Endometrium (tissue), 2 donors: ENCODE measurements around the gene PRAMEF1.
"Not testable (repeated sequence)": the region's sequence is repeated elsewhere in the genome, so short reads cannot be mapped to it uniquely, and the experiment has no call there.

Experiments
- FAIRE-seq: peaks from 2 replicates; lab custom pipeline; 2012; peaks lifted over from hg19 to GRCh38; lab: Jason Lieb, UNC
- donor health status: control.
- donor health status: control.

PRAMEF1 gene, protein sequence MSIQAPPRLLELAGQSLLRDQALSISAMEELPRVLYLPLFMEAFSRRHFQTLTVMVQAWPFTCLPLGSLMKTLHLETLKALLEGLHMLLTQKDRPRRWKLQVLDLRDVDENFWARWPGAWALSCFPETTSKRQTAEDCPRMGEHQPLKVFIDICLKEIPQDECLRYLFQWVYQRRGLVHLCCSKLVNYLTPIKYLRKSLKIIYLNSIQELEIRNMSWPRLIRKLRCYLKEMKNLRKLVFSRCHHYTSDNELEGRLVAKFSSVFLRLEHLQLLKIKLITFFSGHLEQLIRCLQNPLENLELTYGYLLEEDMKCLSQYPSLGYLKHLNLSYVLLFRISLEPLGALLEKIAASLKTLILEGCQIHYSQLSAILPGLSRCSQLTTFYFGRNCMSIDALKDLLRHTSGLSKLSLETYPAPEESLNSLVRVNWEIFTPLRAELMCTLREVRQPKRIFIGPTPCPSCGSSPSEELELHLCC

DNA sequence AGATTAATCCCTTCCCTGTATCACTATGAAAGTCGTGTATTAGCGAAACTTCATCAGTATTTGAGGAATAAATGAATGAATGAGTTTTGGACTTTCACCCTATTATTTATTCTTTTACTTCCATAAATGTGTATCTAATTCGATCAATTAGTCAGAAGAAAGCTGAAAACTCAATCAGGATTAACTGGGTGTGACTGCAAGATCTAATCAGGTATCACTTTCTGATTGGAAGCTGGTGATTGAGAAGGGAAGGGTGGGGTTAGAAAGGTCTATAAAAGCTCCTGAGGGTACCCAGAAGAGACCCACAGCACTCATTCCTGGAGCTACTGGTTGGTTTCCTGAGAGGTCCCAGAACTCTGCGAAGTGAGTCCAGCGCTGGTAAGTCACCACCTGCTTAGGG lies at the start of gene PRAMEF1:
Gene PRAMEF1 (plus strand): TSS at position 301 of the 400 bp plus-strand sequence. CDS start 1,831 bp downstream, outside the sequence.
- not testable (repeated sequence) for FAIRE-seq

DNA sequence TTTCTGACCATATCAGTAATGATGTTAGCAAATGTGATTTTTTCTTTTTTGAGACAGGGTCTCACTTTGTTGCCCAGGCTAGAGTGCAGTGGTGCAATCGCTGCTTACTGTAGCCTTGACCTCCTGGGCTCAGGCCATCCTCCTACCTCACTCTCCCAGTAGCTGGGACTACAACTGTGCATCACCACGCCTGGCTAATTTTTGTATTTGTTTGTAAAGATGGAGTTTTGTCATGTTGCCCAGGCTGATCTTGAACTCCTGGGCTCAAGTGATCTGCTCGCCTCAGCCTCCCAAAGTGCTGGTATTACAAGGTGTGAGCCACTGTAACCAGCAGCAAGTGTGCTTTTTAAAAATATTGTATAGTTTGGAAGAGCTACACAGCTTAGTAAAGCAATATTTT lies 49.3 kb upstream of the PRAMEF1 start:
- FAIRE-seq = no peak

DNA sequence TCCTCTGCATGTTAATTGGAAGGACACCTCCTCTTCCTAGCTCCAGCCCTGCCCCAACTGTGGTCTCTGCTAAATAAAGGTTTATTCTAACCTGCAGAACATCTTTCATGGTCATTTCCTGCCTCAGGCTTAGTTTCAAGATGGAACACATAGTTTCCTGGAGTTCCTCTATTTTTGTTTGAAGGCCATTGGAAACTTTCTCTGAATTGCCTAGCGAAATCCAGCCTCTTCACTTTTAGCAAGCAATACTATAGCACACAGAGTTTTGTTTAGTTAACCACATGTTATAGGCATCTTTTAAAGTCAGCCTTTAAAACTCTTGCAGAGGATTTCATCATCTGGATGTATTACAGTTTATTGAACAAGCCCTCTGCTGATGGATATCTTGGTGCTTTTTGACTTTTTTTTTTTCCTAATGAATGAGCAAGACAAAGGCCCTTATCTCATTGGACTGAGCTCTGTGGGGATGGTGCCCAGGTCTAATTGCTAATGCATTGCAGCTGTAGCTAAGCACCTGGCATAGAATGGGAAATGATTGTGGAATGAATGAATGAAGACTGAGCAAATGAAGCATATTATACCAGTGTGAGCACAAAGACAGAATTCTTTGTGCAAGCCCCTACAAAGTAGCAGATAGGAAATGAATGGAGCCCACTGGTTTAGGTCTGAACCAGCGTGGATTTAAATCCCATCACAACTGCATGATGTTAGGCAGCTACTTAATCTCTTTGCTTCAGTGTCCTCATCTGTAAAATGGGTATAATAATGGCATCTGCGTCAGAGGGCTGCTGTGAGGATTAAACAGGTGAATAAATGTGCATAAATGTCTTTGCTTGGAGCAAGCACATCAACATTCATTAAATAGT lies 45.8 kb upstream of the PRAMEF1 start:
- no peak for FAIRE-seq

DNA sequence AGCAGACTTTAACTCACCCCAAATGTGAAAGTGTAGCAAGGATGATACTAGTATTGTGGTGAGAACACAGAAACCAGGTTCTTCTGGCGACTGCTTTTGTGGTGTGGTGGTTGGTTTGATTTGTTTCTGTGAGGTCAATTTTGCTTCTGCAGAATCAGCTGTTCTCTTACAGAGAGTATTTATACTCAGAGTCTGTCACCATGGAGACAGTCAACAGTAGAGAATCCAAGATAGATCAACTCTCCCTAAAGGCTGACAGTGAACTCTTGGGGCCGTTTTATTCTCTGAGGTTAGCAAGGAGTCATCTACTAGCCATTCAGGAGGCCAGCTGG lies 45.2 kb upstream of the PRAMEF1 start, which contains the start of gene CFAP107:
Gene CFAP107 (plus strand): TSS at position 209 of the 332 bp plus-strand sequence. CDS start 231 bp downstream, outside the sequence.
- FAIRE-seq = no peak

DNA sequence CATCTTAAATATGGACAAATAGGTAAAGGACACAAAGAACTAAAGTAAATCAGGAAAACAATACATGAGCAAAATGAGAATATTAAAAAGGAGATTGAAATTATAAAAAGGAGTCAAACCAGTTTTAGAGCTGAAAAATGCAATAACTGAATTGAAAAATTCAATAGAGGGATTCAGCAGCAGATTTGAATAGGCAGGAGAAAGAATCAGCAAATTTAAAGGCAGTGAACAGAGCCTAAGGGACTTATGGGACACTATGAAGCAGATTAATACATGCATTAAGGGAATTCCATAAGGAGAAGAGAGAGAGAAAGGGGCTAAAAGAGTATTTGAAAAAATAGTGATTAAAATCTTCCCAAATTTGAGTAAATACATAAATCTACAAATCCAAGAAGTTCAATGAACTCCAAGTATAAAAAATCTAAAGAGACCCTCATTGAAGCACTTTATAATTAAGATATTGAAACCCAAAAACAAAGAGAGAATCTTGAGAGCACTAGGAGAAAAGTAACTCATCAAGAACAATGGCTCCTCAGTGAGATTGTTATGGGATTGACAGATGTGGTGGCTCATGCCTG lies 42.3 kb upstream of the PRAMEF1 start:
- no peak for FAIRE-seq

DNA sequence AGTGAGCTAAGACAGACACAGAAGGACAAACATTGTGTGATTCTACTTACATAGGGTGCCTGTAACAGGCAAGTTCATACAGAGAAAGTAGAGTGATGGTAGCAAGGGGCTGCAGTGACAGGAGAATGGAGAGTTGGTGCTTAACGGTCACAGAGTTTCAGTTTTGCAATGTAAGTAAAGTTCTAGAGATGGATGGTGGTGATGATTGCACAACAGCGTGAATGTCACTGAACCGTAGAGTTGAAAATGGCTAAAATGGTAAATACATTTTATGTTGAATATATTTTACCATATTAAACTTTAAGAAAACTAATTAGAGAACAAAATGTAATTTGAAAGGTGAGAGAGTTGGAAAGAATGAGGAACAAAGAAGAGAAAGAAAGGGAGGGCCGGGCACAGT lies 36.5 kb upstream of the PRAMEF1 start:
- no peak for FAIRE-seq

DNA sequence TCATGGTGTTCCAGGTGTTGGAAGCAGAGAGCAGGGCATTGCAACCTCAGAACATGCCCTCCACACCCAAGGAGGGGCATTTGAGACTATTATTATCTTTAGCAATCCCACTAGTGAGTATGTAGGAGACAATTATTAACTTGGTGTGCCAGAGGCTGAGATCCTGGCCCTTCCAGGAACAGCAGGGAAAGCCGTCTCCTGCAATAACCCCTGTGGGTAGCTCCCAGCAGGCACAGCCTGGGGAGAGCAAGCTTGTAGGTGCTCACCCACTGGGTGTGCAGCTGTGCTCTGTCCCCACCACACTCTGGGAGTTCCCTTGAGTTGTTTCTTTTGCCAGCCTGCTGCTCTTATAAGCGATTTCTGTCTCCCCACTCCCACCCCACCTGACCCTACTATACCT lies 34.9 kb upstream of the PRAMEF1 start:
- no peak for FAIRE-seq

DNA sequence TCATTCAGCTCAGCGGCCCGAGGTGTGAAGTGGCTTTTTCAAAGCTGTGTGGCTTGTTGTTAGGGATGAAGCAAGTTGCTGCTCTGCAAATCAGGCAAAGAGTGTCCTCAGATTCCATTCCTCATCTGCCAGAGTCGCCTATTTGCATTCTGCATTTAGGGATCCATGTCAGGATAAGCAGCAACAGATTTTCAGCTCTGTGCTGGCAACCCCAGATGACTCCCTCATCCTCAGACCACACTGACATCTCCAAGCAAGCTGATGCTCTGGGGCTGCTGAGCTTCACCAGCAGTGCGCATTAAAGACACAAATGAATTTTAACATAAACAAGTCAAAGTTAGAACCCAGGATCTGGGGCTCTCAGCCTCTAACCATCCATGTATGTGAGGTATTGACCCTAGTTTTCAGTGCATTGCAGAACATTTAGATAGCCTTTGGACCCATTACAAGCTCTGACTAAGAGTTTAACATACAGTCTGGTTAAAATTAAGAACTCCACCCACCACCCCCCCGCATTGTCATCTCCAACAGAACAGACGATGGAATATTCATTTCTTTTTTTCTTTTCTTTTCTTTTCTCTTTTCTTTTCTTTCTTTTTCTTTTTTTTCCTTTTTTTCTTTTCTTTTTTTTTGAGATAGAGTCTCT lies 34.3 kb upstream of the PRAMEF1 start:
- FAIRE-seq = no peak

DNA sequence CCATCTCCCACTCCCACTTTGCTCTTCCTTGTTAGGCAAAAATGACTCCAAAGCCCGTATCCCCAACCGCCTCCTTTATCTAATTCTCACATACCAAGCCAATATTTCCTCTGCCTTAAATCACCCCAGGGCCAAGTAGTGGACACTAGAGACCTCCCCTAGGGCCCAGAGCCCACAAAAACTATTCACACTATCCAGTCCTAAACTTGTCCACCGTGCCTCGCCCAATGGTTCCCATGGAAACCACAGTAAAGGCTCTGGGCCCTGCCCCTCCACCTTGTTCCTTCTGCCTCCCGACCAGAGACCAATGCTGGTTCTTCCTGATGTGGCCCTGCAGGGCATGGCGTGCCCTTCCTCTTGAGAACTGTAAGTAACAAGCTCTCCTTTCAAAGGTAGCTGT lies 33.4 kb upstream of the PRAMEF1 start:
- no peak for FAIRE-seq

DNA sequence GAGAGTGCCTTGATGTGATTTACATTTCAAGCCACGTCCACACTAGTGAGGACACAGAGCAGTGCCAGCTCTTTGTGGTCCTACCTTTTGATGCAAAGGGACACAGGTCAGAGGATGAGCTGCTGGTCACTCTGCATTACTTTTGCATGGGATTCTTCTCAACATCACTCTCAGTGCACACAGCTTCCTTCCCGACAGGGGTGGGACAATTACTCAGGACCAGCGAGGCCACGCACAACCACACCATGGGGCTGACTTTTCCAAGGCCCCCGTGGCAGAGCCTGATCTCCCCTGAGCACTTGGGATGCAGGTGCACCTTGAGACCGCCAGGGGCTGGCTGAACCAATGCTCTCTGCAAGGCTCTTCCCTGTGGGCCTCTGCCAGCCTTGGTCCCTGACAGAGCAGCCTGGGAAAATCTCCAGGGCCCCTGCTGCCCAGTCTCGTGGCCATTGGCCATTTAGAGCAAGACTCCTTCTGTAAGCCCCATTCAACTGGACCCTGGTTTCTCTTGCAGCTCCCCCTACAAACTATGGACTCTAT lies 30.9 kb upstream of the PRAMEF1 start:
- FAIRE-seq = no peak

DNA sequence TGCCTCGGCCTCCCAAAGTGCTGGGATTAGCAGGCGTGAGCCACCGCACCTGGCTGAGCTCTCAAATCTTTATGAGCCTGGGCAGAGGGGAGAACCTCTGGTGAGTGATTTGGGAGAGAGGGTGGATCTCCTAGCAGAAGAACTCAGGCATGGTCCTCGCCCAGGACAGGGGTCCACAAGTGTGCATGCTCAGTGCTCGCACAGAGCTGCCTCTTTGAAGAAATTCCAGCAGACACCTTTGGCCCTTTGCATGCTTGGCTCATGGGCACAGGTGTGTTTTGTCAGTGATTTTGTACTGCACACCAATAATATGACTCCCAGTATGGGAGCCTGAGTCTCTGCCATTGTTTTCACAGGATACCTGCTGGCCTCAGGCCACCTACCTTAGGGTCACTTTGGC lies 29.4 kb upstream of the PRAMEF1 start:
- FAIRE-seq = no peak

DNA sequence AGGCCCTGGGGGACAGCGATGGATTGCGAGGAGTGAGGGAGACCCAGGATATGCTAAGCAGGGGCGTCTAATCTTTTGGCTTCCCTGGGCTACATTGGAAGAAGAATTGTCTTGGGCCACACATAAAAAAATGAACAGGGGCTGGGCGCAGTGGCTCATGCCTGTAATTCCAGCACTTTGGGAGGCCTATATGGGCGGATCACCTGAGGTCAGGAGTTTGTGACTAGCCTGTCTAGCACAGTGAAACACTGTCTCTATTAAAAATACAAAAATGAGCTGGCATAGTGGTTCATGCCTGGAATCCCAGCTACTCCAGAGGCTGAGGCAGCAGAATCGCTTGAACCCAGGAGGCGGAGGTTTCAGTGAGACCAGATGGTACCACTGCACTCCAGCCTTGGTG lies 28.4 kb upstream of the PRAMEF1 start:
- no peak for FAIRE-seq

DNA sequence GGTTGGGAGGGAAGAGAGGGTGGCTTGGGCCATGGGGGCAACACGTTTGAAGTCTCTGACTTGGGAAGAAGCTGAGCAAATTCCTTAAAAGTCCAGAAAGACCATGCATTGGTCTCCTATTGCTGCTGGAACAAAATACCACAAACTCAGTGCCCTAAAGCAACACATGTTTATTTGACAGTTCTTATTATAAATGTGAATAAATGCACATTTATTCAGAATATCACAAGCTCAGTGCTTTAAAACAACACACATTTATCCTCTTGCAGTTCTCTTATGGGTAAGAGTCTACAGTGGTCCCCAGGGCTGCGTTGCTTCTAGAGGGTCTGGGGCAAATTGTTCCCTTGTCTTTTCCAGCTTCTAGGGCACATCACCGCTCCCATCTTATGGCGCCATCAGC lies 27.7 kb upstream of the PRAMEF1 start:
- no peak for FAIRE-seq

DNA sequence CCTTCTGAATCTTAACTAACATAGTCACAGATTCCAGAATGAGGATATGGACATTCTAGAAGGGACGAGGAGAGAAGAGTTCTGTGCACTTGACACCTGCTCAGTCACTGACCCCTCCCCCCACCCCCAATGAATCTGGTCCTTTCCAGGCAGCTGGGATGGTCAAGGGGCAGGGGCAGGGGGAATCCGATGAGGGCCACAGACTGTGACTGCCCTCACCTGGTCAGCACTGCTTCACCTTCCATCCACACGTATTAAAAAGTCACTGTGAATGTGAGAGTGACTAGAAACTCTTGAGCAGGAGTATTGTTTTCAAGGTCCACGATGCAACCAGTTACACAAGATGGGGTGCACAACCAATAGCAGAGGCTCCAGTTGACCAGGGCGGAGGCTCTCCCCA lies 27.2 kb upstream of the PRAMEF1 start:
- FAIRE-seq = no peak

DNA sequence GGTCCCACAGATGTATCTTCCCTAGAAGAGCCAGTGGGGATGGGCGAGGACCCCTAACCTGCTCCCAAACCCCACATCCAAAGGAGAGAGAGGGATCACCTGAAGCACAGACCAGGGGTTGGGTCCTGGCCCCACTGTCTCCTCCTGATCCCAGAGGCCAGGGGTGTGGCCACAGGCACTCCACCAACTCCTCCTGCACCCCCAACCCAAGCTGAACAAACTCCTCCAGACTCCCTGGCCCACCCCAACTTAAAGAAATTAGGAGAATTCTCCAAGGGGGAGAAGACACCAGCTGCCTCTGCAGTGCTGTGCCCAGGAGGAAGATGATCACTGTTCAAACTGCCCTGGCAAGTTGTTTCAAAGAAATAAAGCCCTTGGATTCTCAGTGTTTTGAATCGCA lies 22.2 kb upstream of the PRAMEF1 start:
- FAIRE-seq = no peak

DNA sequence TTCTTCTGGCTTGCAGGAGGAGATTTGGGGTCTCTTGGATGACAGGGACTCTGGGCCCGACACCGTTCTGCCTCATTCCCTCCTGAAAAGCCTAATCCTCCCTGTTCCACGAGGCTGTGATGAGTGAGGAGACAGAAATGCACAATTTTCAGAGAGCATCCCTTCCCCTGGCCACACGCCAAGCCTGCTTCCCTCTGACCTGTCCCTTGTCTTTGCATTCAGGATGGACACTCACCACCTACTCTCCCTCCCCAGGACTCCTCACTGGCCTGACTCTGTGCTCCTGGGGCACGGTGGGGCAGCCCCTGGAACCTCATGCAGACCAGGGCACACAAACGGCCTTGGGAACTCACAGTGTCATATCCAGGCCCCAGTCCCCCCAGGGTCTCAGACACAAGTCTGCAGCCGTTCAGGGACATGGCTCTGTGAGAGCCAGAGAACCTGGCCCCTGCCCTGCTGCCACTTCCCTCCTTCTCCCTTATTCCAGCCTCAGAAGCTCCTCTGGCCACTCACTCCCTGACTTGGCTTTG lies 21.2 kb upstream of the PRAMEF1 start:
- FAIRE-seq = no peak

DNA sequence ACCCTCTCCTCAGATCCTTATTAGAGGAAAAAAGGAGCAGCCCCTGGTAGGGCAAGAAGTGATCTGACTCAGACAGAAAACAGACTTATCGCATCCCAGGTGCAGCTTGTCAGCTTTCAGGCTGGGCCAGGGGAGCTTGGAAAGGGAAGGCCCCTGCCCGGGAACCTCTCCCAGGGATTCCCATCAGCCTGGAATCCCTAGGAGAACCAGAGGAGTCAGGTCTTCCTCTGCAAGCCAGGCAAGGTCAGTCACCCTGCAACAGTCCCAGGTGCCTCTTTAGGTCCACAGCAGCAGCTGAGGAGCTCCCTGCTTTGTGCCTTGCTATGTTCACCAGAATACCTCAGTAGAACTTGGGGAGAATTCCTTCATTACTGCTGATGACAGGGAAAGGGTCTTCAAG lies 20.6 kb upstream of the PRAMEF1 start:
- FAIRE-seq = no peak

DNA sequence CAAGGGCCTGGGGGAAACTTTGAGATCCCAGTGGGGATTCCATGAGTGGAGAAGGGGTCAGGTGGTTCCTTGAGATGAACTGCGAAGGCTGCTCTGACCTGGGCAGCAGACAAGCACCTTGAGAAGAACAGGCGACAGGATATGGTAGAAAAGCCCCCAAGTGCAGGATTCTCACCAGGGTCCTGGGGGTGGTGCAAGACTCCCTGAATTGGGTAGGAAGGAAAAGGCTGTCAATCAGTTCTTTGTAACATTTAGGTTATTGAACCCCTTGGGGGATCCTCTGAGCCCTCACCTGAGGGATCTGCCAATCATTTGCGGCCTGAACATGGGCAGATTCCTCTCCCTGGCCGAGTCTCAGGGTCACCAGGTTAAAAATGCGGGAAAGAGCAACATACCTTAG lies 20.0 kb upstream of the PRAMEF1 start:
- FAIRE-seq = no peak

DNA sequence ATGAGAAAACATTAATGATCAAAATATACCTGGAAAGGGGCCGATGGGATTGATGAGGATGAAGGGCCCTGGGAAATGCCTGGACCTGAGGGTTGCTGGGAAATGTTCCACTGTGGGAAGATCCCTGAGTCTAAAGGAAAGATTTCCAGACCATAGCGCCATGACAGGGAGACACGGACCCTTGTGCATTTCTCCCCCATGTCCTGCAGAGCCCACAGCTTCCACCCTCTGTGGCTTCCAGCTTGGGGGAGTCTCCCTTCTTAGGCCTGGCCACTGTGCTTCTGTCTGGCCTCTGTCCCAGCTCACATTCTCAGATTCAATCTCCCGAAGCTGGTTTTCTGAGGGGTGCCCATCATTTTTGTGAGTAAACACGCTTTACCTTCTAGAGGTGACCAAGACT lies 18.7 kb upstream of the PRAMEF1 start:
- FAIRE-seq = no peak

DNA sequence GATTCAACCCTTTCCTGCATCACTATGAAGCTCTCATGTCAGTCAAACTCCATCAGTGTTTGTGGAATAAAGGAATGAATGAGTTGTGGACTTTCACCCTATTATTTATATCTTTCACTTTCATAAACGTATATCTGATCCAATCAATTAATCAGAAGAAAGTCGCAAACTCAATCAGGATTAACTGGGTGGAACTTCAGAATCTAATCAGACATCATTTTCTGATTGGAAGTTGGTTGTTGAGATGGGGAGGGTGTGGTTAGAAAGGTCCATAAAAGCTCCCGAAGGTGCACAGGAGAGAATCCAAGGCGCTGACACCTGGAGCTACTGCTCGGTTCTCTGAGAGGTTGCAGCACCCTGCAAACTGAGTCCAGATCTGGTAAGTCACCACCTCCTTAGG lies 17.8 kb upstream of the PRAMEF1 start, which contains the start of gene PRAMEF12:
Gene PRAMEF12 (plus strand): TSS at position 301 of the 400 bp plus-strand sequence. CDS start 1,130 bp downstream, outside the sequence.
- no peak for FAIRE-seq

DNA sequence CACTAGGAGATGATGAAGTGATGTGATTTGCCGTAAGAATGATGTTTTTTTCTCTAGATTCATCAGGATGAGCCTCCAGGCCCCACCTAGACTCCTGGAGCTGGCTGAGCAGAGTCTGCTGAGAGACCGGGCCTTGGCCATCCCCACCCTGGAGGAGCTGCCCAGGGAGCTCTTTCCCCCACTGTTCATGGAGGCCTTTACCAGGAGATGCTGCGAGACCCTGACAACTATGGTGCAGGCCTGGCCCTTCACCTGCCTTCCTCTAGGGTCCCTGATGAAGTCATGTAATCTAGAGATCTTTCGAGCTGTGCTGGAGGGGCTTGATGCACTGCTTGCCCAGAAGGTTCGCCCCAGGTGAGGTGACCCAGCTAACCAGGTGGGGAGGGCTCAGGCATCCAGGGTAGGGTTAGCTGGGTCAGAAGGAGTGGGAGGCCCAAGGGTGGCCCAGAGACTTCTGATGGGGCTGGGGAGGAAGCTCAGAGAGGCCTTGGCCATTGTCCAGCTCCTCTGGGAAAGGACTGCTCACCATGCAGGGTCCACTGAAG lies 16.3 kb upstream of the PRAMEF1 start:
- no peak for FAIRE-seq
